ENCODE data around the gene WWOX.
"Not testable (repeated sequence)": the region's sequence is repeated elsewhere in the genome, so short reads cannot be mapped to it uniquely, and the experiment has no call there.

WWOX gene

GRCh38 chr16:79036541-79036940 lies 937.1 kb downstream of the WWOX start:
- DNase-seq (ENCODE audit: low read depth in 1 of 2, low spot score in 1 of 2): no peak

DNA sequence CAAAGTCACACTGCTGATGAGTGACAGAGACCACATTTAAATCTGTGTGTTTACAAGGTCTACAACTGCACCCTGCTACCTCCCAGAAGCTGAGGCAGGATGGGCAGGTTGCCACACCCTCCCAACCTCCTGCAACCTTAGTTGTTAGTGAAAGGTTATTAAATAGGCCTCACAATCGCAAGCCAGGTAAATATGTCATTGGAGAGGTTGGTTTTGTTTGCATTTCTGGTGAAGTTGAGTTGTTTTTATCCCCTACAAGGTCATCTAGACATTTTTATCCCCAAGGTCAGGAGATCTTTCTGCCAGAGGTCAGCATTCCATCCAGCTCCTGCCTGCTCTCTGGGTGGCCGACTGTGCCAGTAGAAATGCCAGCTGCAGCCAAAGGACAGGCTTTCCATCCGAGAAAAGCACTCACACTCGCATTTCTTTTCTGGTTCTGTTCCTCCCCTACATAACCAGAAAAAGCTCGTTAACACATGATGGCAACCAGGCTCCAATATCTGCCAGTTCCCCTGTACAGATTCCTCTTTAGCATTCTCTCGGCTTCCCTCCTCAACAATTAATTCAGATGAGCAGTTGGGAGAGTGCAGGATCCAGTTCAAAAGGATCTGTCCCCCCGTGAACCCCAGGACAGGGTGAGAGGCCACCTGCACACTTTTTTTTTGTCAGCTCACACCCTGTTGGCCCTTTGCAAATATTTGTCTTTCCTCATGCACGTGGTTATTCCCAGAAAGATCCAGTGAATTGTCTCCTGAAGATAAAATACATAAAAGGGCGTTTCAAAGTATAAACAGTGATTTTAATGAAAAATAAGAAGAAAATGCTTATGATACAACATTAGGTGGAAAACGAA lies 938.3 kb downstream of the WWOX start:
- no peak for DNase-seq (ENCODE audit: low read depth in 1 of 2, low spot score in 1 of 2)

DNA sequence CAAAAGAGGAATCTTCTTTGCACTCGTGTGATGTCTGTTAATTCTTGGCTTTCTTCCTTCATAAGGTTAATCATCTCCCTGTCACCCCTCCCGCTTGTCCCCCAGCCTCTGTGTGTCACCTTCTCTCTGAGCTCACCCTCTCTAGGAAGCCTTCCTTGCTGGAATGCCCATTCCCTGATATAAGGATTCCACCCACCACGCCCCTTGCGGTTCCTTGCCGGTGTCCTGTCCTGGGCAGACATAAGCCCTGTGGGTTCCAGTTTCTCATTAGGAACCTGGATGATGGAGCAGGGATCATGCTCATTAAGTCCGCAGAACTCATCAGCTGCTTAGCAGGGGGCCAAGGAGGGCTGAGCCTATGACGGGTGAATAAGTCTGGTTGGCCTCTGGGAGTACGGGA lies 941.8 kb downstream of the WWOX start:
- DNase-seq (ENCODE audit: low read depth in 1 of 2, low spot score in 1 of 2): no peak

GRCh38 chr16:79042141-79042540 lies 942.7 kb downstream of the WWOX start:
- DNase-seq (ENCODE audit: low read depth in 1 of 2, low spot score in 1 of 2): no peak

GRCh38 chr16:79042886-79043285 lies 943.4 kb downstream of the WWOX start:
- peak in 1 of 2 donors; percentile 26 for DNase-seq (ENCODE audit: low read depth in 1 of 2, low spot score in 1 of 2)

DNA sequence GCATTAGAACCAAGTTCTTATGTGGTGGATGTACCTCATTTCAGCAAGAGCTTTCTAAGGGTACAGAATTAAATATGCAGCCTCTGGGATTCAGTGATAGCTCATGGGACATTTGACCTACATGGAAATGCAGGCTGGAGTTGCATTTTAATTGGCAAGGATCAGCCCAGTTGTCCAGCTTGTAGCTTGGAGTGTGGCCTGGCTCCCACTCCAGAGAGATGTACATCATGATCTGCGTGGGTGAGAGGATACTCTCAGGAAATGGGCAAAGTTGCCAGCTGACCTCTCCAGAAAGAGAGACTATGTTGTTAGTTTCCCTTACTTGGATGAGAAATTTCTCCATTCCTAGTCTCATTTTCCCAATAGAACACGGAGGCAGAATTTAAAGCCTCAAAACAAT lies 945.7 kb downstream of the WWOX start:
- DNase-seq (ENCODE audit: low read depth in 1 of 2, low spot score in 1 of 2): no peak

DNA sequence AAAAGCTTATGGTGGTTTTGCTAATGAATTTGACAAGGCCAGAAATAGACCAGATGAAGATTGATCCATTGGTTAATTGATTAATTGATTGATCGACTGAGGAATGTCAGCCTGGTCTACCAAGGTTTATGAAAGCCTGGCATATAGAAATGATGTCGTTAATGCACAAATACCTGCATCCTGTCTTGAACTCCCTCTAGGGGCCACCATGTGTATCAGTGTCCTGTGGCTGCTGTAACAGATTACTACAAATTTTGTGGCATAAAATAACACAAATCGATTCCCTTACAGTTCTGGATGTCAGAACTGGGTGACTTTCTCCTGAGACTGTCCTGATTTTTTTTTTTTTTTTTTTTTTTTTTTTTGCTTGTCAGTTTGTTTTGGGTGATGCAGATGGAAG lies 947.9 kb downstream of the WWOX start:
- DNase-seq (ENCODE audit: low read depth in 1 of 2, low spot score in 1 of 2): no peak

DNA sequence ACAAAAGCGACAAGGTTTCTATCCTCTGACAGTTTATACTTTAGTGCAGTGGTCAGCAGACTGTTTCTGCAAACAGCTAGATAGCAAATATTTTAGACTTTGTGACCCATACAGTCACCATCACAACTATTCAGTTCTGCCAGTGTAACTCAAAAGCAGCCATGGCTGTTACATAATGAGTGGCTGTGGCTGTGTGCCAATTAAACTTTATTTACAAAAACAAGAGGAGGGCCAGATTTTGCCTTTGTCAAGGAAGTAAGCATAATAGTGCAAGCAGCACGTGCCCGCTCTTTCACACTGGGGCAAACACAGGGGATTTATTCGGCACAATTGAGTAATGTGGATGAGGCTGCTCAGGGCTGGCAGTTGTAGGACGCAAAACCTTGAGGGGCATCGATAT lies 949.6 kb downstream of the WWOX start:
- no peak for DNase-seq (ENCODE audit: low read depth in 1 of 2, low spot score in 1 of 2)

DNA sequence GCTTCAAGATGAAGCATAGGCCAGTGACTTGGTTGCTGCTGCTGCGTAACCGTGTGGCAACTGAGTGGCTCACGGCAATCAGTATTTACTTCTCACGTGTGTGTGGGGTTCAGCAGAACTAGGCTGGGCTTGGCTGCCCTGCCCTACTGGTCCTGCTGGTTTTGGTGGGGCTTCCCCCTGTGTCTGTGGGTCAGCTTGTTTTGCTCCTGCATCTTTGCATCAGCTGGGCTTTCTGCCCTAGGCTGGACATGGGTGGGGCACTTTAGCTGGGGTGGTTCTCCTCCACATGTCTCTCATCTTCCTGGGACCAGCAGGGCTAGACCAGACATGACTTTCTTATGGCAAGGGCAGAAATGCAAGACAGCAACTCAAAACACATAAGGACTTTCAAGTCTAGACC lies 950.6 kb downstream of the WWOX start:
- DNase-seq (ENCODE audit: low read depth in 1 of 2, low spot score in 1 of 2): no peak

- DNase-seq (ENCODE audit: low read depth in 1 of 2, low spot score in 1 of 2): no peak
Measured at GRCh38 chr16:79051313-79051712, 951.9 kb downstream of the WWOX start.

- not testable (repeated sequence) for DNase-seq (ENCODE audit: low read depth in 1 of 2, low spot score in 1 of 2)
Measured at GRCh38 chr16:79052198-79052597, 952.7 kb downstream of the WWOX start.

GRCh38 chr16:79053577-79053976 lies 954.1 kb downstream of the WWOX start:
- no peak for DNase-seq (ENCODE audit: low read depth in 1 of 2, low spot score in 1 of 2)

DNA sequence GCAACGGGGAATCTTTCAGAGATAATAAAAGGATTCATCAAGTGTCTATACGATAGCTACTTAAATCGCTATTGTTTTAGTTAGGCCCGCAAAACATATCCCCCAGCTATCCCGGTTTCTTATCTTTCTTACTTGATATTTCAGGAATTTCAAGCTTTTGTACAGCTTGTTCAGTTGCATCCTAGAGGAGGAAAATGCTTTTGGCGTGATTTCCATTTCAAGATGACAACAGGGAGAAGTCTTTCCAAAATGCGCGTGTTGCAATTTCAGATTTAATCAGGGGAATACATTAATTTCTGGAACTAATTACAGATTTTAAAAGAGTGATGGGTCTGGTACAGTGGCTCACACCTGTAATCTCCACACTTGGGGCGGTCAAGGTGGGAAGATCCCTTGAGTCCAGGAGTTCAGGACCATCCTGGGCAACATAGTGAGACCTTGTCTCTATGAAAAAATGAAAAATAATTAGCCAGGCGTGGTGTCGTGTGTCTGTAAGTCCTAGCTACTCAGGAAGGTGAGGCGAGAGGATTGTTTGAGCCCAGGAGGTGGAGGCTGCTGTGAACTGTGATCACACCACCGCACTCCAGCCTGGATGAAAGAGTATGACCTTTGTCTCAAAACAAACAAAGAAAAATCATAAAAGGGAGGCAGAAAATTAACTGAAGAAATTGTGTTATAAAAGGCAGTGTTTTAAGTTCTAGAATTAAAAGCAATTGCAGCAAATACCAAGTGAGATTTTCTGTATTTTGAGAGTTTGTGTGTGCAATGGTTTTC lies 954.9 kb downstream of the WWOX start:
- no peak for DNase-seq (ENCODE audit: low read depth in 1 of 2, low spot score in 1 of 2)

- no peak for DNase-seq (ENCODE audit: low read depth in 1 of 2, low spot score in 1 of 2)
Measured at GRCh38 chr16:79055251-79055970, 956.0 kb downstream of the WWOX start.

DNA sequence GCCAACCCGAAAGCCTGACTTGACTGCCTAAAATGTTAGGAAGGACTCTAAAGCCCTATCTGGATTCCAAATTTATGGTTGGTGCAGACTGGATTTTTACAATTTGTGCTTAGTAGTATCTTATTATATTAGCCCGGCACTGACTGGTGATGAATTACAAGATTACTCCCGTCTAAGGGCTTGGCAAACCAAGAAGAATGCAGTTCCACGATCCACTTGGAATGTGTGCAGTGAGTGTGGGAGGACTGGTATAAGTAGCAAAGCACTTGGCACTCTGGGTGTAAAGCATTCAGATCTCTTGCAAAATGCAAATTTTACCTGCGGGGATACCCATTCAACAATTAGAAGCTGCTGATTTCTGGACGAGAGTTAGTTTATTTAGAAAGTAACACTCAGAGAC lies 961.7 kb downstream of the WWOX start:
- no peak for DNase-seq (ENCODE audit: low read depth in 1 of 2, low spot score in 1 of 2)

DNA sequence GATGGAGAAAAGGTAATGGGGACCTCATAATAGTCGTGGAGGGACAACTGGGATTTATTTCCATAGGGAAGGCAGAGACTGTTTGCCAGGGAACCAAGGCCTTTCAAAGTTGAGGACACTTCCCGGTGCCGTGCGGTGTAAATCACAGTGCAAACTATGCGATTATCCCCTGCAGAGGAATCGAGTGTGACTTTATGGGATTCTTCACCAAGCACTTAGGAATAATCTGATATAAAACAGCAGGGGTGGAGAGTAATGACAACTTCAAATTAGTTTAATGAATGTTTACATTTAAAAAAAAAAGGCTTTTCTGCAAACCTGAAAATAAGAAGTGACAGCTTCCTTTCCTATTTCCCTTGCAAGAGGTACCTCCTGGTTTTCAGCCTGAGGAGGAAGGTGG lies 962.9 kb downstream of the WWOX start:
- no peak for DNase-seq (ENCODE audit: low read depth in 1 of 2, low spot score in 1 of 2)

GRCh38 chr16:79062821-79063220 lies 963.4 kb downstream of the WWOX start:
- no peak for DNase-seq (ENCODE audit: low read depth in 1 of 2, low spot score in 1 of 2)

DNA sequence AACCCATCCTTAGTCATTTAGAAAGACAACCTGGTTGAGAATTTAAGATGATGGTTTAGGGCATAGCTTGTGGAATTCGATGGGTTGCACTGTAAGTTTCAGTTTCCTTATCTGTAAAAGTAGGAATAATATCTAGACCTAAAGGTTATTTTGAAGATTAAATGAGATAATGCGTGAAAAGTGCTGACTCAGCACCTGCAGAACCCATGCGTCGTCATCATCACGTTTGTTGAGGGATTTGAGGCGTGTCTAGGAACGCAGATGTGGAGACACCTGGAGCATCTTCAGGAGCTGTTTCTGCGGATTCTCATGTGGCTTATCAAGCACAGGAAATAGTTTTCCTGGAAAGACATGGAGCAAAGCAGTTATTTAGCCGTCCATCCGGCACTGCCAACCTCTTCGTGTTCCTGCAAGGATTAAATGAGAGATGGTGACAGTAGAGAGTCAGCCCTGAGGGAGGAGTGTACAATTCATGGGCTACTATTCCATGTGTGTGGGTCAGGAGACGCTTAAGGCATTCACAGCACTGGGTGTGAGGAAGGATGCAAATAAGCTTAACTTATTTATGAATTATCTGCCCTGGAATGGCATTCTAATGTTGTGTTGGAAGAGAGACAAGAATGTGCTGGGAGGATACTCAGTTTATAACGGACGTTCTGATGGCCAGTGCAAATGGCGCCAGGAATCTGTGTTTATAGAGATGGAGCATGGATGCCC lies 965.0 kb downstream of the WWOX start:
- DNase-seq (ENCODE audit: low read depth in 1 of 2, low spot score in 1 of 2): no peak

DNA sequence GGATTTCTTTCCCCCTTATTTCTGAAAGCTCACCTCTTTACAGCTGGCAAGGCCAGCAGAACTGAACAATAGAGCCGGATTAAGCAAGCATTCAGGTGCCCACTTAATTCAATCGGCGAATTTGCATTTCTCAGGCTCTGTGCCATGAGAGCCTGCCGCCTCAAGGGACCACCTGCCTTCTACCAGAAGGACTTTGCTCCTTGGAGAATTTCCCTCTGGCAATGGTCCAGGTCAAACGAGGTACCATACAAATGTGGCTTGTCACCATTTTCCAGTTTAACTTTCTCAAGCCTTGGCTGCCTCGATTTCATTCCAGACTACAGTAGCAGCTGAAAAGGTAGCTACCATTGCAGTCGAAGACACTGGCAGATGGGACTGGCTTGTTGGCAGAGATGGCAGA lies 967.1 kb downstream of the WWOX start:
- DNase-seq (ENCODE audit: low read depth in 1 of 2, low spot score in 1 of 2): no peak

- DNase-seq (ENCODE audit: low read depth in 1 of 2, low spot score in 1 of 2): no peak
Measured at GRCh38 chr16:79067600-79067999, 968.1 kb downstream of the WWOX start.

DNA sequence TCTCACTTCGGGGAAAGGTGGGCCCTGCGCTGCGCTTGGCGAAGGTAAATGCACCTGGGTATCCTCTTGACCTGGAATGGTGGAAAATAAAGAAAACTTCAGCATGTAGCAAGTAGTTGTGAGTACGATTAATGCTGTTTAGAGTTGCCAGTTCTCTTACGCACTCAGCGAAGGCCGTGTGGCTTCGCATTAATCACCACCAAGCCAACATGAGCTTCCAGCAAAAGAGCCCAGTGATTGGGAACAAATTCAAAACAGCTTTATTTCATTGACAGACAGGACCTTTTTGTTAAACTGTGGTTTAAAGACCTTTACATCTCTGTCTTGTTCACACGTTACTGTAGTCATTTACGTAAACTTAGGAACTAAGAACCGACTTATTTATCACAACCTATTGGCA lies 969.7 kb downstream of the WWOX start:
- DNase-seq (ENCODE audit: low read depth in 1 of 2, low spot score in 1 of 2): no peak

All from activated T-helper 1 cell treated with anti-CD3 and anti-CD28 coated beads, Interleukin-2, amount 50 U/mL, for 16 hours (primary cell).